Caco-2 (cell line): ENCODE measurements around the gene ITLN2. TPM values are rescaled to one million over a fixed set of nuclear protein-coding genes. Genes with fewer than 3 reads are reported as not detected.

Experiments
- BruUV-seq: library from RNA; stranded (reverse); fragments of 400-500 nt; replicated peaks from 2 replicates; lab custom pipeline; 2021; lab: Mats Ljungman, UMichigan
- CTCF ChIA-PET: fragments of 300-600 bp; sonication (Branson Sonifier 250); formaldehyde crosslinking; loops from one replicate; lab custom pipeline; 2022; ENCODE audit warnings: antibody characterized with exemption; lab: Charles Lee
- POLR2A ChIA-PET: fragments of 300-600 bp; sonication (Branson Sonifier 250); formaldehyde crosslinking; loops from one replicate; lab custom pipeline; 2022; ENCODE audit warnings: antibody characterized with exemption; lab: Charles Lee
- DNase-seq, 2 experiments: peaks; one replicate each; pipeline versions ENCODE4 v3.0.0 to v3.0.0-alpha.2; 2020 to 2022
- H3K27me3 ChIP-seq: replicated peaks from 2 replicates; pipeline ENCODE4 v1.6.0; 2011; ENCODE audit warnings: low read length; ENCODE audit not compliant: control insufficient read depth, insufficient read depth
- H3K36me3 ChIP-seq: 2 replicates; pipeline ENCODE4 v1.5.1; 2011; ENCODE audit warnings: low read length; ENCODE audit not compliant: control insufficient read depth, insufficient read depth
- H3K4me1 ChIP-seq: fragments of 250-450 bp; sonication (Bioruptor Pico); 2 replicates; pipeline ENCODE4 v1.5.1; 2020; ENCODE audit warnings: mild to moderate bottlenecking
- H3K4me3 ChIP-seq: 2 replicates; pipeline ENCODE4 v1.5.1; 2011; ENCODE audit warnings: low read depth, mild to moderate bottlenecking, control low read depth, low read length
- H3K9me3 ChIP-seq: fragments of 250-450 bp; sonication (Bioruptor Pico); 2 replicates; pipeline ENCODE4 v1.5.1; 2020; ENCODE audit warnings: mild to moderate bottlenecking, moderate library complexity
- H3K27ac Mint-ChIP-seq: one replicate; pipeline ENCODE4 v1.8.0; 2022; ENCODE audit warnings: mixed read lengths; ENCODE audit not compliant: unreplicated experiment
- H3K27me3 Mint-ChIP-seq: one replicate; pipeline ENCODE4 v1.8.0; 2022; ENCODE audit warnings: mixed read lengths; ENCODE audit not compliant: insufficient read depth, unreplicated experiment
- H3K36me3 Mint-ChIP-seq: one replicate; pipeline ENCODE4 v1.8.0; 2022; ENCODE audit warnings: mild to moderate bottlenecking, mixed read lengths; ENCODE audit not compliant: insufficient read depth, unreplicated experiment
- H3K4me1 Mint-ChIP-seq: one replicate; pipeline ENCODE4 v1.8.0; 2022; ENCODE audit warnings: low read depth, mixed read lengths; ENCODE audit not compliant: unreplicated experiment
- H3K4me3 Mint-ChIP-seq: one replicate; pipeline ENCODE4 v1.8.0; 2022; ENCODE audit warnings: mild to moderate bottlenecking, moderate library complexity, mixed read lengths; ENCODE audit not compliant: unreplicated experiment
- H3K9me3 Mint-ChIP-seq: one replicate; pipeline ENCODE4 v1.8.0; 2022; ENCODE audit warnings: mixed read lengths; ENCODE audit not compliant: unreplicated experiment
- CTCF ChIP-seq, 2 experiments: fragments of 200-600 bp in 1 of 2; IDR thresholded peaks; 1 replicate in 1 of 2; 2 replicates in 1 of 2; pipeline versions ENCODE4 v1.5.1 to v1.8.0; 2011 to 2022; ENCODE audit warnings: antibody characterized with exemption in 1 of 2, control low read depth in 1 of 2, inconsistent platforms in 1 of 2, low read depth in 1 of 2, low read length in 1 of 2, mild to moderate bottlenecking in 1 of 2, moderate library complexity in 1 of 2; ENCODE audit not compliant: insufficient read depth in 1 of 2, severe bottlenecking in 1 of 2, unreplicated experiment in 1 of 2
- intact Hi-C: fragments of 100-400 bp; cut with micrococcal nuclease; formaldehyde crosslinking; loops from one replicate; pipeline ENCODE4 v1.10.0; 2022; ENCODE audit not compliant: unreplicated experiment
- total RNA-seq: library from RNA; stranded (reverse); gene quantifications from 2 replicates; pipeline ENCODE4 v1.2.3, GENCODE V29; 2022

The ITLN2 gene
- total RNA-seq, 1 experiment from 2014 or later = 0.93 TPM

- no peaks in the 10 kb centered on the region for H3K36me3 ChIP-seq
- intact Hi-C loops = no loop called here
- H3K27me3 Mint-ChIP-seq = no peaks in the 10 kb centered on the region
- ChIA-PET POLR2A (no interaction called here), CTCF (interaction anchor here (0.6 to 2.0 kb wide), 3 partner anchors 20 to 347 kb away, joined by 3 to 7 read pairs (median 4); no protein-coding TSS in a partner anchor)
- TF ChIP-seq CTCF (IDR thresholded peaks at IDR 0.05; ENCODE audit: insufficient read depth in 1 of 2, low read depth in 1 of 2, low read length in 1 of 2, severe bottlenecking in 1 of 2, unreplicated experiment in 1 of 2) = no peak
- no peaks in the 10 kb centered on the region for H3K27me3 ChIP-seq
- no peaks in the 10 kb centered on the region for H3K9me3 ChIP-seq
- H3K4me1 ChIP-seq = no peaks in the 10 kb centered on the region
- H3K4me3 Mint-ChIP-seq = no peak overlapping the region
- H3K9me3 Mint-ChIP-seq = no peaks in the 10 kb centered on the region
- H3K36me3 Mint-ChIP-seq = no peaks in the 10 kb centered on the region
- DNase-seq = no peak
- no peak overlapping the region for H3K27ac Mint-ChIP-seq
- BruUV-seq = no TSS peak
- no peaks in the 10 kb centered on the region for H3K4me1 Mint-ChIP-seq
- H3K4me3 ChIP-seq = no peak overlapping the region
These were observed 18.9 kb upstream of the ITLN2 start for GRCh38 chr1:160973491-160973890.

GRCh38 chr1:160972939-160973338 is 18.3 kb upstream of the ITLN2 start:
- DNase-seq = no peak
- POLR2A ChIA-PET = no interaction called here
- no peaks in the 10 kb centered on the region for H3K4me1 Mint-ChIP-seq
- Histone ChIP-seq H3K4me3 (no peak overlapping the region), H3K4me1 (no peaks in the 10 kb centered on the region), H3K27me3 (no peaks in the 10 kb centered on the region), H3K36me3 (no peaks in the 10 kb centered on the region), H3K9me3 (no peaks in the 10 kb centered on the region)
- H3K27me3 Mint-ChIP-seq = no peaks in the 10 kb centered on the region
- H3K9me3 Mint-ChIP-seq = no peaks in the 10 kb centered on the region
- BruUV-seq = no TSS peak
- no peaks in the 10 kb centered on the region for H3K36me3 Mint-ChIP-seq
- H3K4me3 Mint-ChIP-seq = no peak overlapping the region
- TF ChIP-seq CTCF (IDR thresholded peaks at IDR 0.05; ENCODE audit: insufficient read depth in 1 of 2, low read depth in 1 of 2, low read length in 1 of 2, severe bottlenecking in 1 of 2, unreplicated experiment in 1 of 2) = no peak
- intact Hi-C loops = no loop called here
- CTCF ChIA-PET = interaction anchor here (1.3 to 2.0 kb wide), 2 partner anchors 19 to 25 kb away, joined by 3 to 4 read pairs; no protein-coding TSS in a partner anchor
- no peak overlapping the region for H3K27ac Mint-ChIP-seq

DNA sequence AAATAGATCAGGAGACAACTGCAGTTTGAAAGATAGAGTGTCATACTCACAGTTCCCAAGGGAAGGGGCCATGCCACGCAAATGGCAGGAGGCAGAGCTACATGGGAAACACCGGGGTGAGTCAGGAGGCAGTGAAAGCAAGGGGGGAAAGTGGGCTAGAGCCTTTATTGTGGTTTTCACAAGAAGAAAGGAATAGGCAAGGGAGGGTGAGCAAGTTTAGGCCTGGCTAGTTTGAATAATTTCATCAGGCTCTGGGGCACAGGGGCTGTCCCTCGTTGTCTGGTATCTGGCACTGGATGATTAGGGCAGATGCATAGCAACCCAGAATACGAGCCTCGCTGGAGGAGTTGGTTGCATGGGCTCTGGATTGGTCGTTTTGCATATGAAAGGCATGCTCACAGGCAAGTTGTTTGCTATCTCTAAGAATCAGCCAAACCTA is 17.0 kb upstream of the ITLN2 start:
- Histone ChIP-seq H3K4me3 (no peak overlapping the region), H3K36me3 (no peaks in the 10 kb centered on the region), H3K9me3 (no peaks in the 10 kb centered on the region), H3K4me1 (no peaks in the 10 kb centered on the region), H3K27me3 (no peaks in the 10 kb centered on the region)
- Mint-ChIP-seq H3K27me3 (no peaks in the 10 kb centered on the region), H3K27ac (no peak overlapping the region), H3K4me3 (no peak overlapping the region), H3K9me3 (no peaks in the 10 kb centered on the region), H3K4me1 (no peaks in the 10 kb centered on the region), H3K36me3 (no peaks in the 10 kb centered on the region)
- no peak for TF ChIP-seq CTCF (IDR thresholded peaks at IDR 0.05; ENCODE audit: insufficient read depth in 1 of 2, low read depth in 1 of 2, low read length in 1 of 2, severe bottlenecking in 1 of 2, unreplicated experiment in 1 of 2)
- intact Hi-C loops = no loop called here
- CTCF ChIA-PET = no interaction called here
- no TSS peak for BruUV-seq
- no peak for DNase-seq
- POLR2A ChIA-PET = no interaction called here
